ENCODE measurements around the gene NCLN.

Gene NCLN, protein sequence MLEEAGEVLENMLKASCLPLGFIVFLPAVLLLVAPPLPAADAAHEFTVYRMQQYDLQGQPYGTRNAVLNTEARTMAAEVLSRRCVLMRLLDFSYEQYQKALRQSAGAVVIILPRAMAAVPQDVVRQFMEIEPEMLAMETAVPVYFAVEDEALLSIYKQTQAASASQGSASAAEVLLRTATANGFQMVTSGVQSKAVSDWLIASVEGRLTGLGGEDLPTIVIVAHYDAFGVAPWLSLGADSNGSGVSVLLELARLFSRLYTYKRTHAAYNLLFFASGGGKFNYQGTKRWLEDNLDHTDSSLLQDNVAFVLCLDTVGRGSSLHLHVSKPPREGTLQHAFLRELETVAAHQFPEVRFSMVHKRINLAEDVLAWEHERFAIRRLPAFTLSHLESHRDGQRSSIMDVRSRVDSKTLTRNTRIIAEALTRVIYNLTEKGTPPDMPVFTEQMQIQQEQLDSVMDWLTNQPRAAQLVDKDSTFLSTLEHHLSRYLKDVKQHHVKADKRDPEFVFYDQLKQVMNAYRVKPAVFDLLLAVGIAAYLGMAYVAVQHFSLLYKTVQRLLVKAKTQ

GRCh38 chr19:3185461-3186159, at the start of gene NCLN:
Gene NCLN, plus strand, starts transcription at chr19:3185930. Its CDS starts 101 bp downstream, at chr19:3186031.
- DNase-seq (ENCODE audit: low read depth in 1 of 2, low spot score in 1 of 2): peak; percentile 45 to 93
- in situ Hi-C loops (cut with HindIII; ENCODE audit: low pct_unique_long_range_greater_than_20kb, low sequenced_read_pairs): no loop called here
- no peak for TF ChIP-seq JUND (IDR thresholded peaks at IDR 0.05; ENCODE audit: low read depth)

DNA sequence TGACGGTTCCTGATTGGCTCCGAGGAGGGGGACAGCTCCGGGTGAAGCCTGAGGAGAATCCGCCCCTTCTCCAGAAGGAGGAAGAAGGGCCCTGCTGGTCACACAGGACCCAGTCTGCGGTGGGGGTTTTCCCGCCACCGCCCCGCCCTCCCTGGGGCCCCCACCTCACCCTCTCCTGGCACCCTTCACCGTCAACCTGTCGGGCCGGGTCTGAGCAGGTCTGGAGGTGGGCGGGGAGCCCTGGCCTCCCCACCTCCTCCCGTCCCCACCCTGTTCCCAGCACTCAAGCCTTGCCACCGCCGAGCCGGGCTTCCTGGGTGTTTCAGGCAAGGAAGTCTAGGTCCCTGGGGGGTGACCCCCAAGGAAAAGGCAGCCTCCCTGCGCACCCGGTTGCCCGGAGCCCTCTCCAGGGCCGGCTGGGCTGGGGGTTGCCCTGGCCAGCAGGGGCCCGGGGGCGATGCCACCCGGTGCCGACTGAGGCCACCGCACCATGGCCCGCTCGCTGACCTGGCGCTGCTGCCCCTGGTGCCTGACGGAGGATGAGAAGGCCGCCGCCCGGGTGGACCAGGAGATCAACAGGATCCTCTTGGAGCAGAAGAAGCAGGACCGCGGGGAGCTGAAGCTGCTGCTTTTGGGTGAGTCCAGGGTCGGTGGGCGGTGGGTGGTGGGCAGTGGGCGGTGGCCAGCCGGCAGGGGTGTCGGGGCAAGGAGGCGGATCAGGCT, 49.6 kb upstream of the NCLN start, which contains the start of gene GNA15:
Gene GNA15 (plus strand): TSS at position 73 of the 723 bp plus-strand sequence. CDS start 418 bp downstream, at position 491.
- TF ChIP-seq JUND (IDR thresholded peaks at IDR 0.05; ENCODE audit: low read depth): no peak
- in situ Hi-C loops (cut with HindIII; ENCODE audit: low pct_unique_long_range_greater_than_20kb, low sequenced_read_pairs): no loop called here
- DNase-seq (ENCODE audit: low read depth in 1 of 2, low spot score in 1 of 2): no peak

- in situ Hi-C loops (cut with HindIII; ENCODE audit: low pct_unique_long_range_greater_than_20kb, low sequenced_read_pairs): no loop called here
- TF ChIP-seq JUND (IDR thresholded peaks at IDR 0.05; ENCODE audit: low read depth): no peak
- DNase-seq (ENCODE audit: low read depth in 1 of 2, low spot score in 1 of 2): no peak
Observed at GRCh38 chr19:3136684-3137055, 49.1 kb upstream of the NCLN start.

DNA sequence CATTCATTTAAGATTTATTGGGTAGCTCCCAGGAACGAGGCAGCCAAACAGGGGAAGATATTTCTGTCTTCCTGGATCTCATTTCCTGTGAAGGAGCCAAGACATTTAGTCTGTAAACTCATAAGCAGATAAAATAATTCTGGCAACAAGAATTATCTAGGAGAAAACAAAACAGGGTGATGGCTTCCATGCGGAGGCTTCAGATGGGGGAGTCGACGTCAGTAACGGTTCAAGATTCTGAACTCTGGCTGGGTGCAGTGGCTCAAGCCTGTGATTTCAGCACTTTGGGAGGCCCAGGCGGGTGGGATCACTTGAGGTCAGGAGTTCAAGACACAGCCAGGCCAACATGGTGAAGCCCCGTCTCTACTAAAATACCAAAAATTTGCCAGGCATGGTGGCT, 48.6 kb upstream of the NCLN start:
- no peak for DNase-seq (ENCODE audit: low read depth in 1 of 2, low spot score in 1 of 2)
- TF ChIP-seq JUND (IDR thresholded peaks at IDR 0.05; ENCODE audit: low read depth): no peak
- in situ Hi-C loops (cut with HindIII; ENCODE audit: low pct_unique_long_range_greater_than_20kb, low sequenced_read_pairs): no loop called here

GRCh38 chr19:3138268-3138667, 47.5 kb upstream of the NCLN start:
- no peak for DNase-seq (ENCODE audit: low read depth in 1 of 2, low spot score in 1 of 2)
- TF ChIP-seq JUND (IDR thresholded peaks at IDR 0.05; ENCODE audit: low read depth): no peak
- in situ Hi-C loops (cut with HindIII; ENCODE audit: low pct_unique_long_range_greater_than_20kb, low sequenced_read_pairs): no loop called here

DNA sequence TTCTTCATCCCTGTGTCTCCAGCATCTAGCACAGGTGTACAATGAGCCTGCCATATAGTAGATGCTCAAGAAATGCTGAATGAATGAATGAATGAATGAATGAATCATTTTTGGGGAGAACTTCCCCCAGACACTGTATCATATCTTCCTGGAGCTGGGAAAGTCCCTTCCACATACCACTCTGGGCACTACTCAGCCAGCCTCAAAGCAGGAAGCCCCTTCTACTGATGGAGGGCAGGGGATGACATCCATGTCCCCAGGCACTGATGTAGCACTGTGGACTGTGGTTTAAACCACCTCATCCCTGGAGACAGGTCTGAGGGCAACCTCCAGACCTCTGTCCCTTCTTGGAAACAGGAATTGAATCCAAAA, 45.1 kb upstream of the NCLN start:
- TF ChIP-seq JUND (IDR thresholded peaks at IDR 0.05; ENCODE audit: low read depth): no peak
- in situ Hi-C loops (cut with HindIII; ENCODE audit: low pct_unique_long_range_greater_than_20kb, low sequenced_read_pairs): no loop called here
- DNase-seq (ENCODE audit: low read depth in 1 of 2, low spot score in 1 of 2): no peak

DNA sequence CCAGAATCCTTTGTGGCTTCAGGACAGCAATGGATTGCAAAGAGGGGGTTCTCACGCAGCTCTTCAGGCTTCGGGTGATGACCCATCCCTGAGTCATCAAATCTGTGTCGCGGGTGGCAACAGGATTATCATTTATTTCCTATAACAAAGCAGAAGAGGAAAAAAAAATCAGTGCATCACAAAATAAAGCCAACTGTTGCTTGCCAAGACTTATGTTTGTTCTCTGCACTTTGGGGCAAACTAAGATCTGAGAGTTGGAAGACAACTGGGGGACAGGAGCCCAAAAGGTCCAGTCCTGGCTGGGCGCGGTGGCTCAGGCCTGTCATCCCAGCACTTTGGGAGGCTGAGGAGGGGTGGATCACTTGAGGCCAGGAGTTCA, 43.4 kb upstream of the NCLN start:
- in situ Hi-C loops (cut with HindIII; ENCODE audit: low pct_unique_long_range_greater_than_20kb, low sequenced_read_pairs): no loop called here
- DNase-seq (ENCODE audit: low read depth in 1 of 2, low spot score in 1 of 2): no peak
- TF ChIP-seq JUND (IDR thresholded peaks at IDR 0.05; ENCODE audit: low read depth): no peak

GRCh38 chr19:3142781-3143337, 42.9 kb upstream of the NCLN start:
- no peak for DNase-seq (ENCODE audit: low read depth in 1 of 2, low spot score in 1 of 2)
- in situ Hi-C loops (cut with HindIII; ENCODE audit: low pct_unique_long_range_greater_than_20kb, low sequenced_read_pairs): no loop called here

GRCh38 chr19:3145909-3146676, 39.6 kb upstream of the NCLN start:
- in situ Hi-C loops (cut with HindIII; ENCODE audit: low pct_unique_long_range_greater_than_20kb, low sequenced_read_pairs): no loop called here
- no peak for TF ChIP-seq JUND (IDR thresholded peaks at IDR 0.05; ENCODE audit: low read depth)
- DNase-seq (ENCODE audit: low read depth in 1 of 2, low spot score in 1 of 2): no peak

More at GRCh38 chr19:3142781-3143337, 42.9 kb upstream of the NCLN start:
- no peak for TF ChIP-seq JUND (IDR thresholded peaks at IDR 0.05; ENCODE audit: low read depth)

- TF ChIP-seq JUND (IDR thresholded peaks at IDR 0.05; ENCODE audit: low read depth): no peak
- in situ Hi-C loops (cut with HindIII; ENCODE audit: low pct_unique_long_range_greater_than_20kb, low sequenced_read_pairs): no loop called here
- DNase-seq (ENCODE audit: low read depth in 1 of 2, low spot score in 1 of 2): no peak
Observed at GRCh38 chr19:3146677-3147100, 39.0 kb upstream of the NCLN start.

DNA sequence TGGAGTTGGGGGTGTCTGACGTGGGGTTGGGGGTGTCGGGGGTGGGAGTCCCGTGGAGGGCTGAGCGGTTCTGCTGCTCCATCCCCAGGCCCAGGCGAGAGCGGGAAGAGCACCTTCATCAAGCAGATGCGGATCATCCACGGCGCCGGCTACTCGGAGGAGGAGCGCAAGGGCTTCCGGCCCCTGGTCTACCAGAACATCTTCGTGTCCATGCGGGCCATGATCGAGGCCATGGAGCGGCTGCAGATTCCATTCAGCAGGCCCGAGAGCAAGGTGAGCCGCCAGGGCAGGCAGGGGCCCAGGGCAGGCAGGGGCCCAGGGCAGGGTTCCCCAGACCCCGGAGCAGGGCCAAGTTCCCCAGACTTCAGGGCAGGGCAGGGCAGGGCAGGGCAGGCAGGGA, 37.2 kb upstream of the NCLN start:
- no peak for DNase-seq (ENCODE audit: low read depth in 1 of 2, low spot score in 1 of 2)
- no peak for TF ChIP-seq JUND (IDR thresholded peaks at IDR 0.05; ENCODE audit: low read depth)
- in situ Hi-C loops (cut with HindIII; ENCODE audit: low pct_unique_long_range_greater_than_20kb, low sequenced_read_pairs): no loop called here

DNA sequence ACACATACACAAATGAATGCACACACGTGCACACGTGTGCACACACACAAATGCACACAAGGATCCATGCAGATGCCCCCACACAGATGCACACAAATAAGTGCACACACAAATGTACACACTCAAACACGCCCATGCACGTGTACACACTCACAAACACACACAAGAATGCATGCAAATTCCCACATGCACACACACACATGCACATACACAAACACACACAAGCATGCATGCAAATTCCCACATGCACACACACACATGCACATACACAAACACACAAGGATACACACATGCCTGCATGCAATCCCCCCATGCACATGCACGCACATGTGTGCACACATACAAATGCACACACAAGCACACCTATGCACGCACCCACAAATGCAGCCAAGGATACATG, 36.6 kb upstream of the NCLN start:
- TF ChIP-seq JUND (IDR thresholded peaks at IDR 0.05; ENCODE audit: low read depth): no peak
- in situ Hi-C loops (cut with HindIII; ENCODE audit: low pct_unique_long_range_greater_than_20kb, low sequenced_read_pairs): no loop called here
- DNase-seq (ENCODE audit: low read depth in 1 of 2, low spot score in 1 of 2): no peak

Measured in T47D (cell line).